Epithelial cell of esophagus (primary cell): ENCODE results near the gene HSPG2.

Experiments
- DNase-seq: peaks from one replicate; pipeline ENCODE4 v3.0.0; 2010; ENCODE audit warnings: low read depth
- H3K4me3 ChIP-seq: 2 replicates; pipeline ENCODE4 v1.5.1; 2011; ENCODE audit warnings: mild to moderate bottlenecking, low read length, control low read depth
- CTCF ChIP-seq: IDR thresholded peaks from 2 replicates; pipeline ENCODE4 v1.5.1; 2011; ENCODE audit warnings: low read depth, mild to moderate bottlenecking, low read length, control low read depth, inconsistent platforms; ENCODE audit not compliant: insufficient read depth; ENCODE audit errors: missing control alignments

Gene HSPG2

GRCh38 chr1:21914880-21915640 lies 22.1 kb downstream of the HSPG2 start:
- no peak for TF ChIP-seq CTCF

GRCh38 chr1:21914450-21914849 lies 22.7 kb downstream of the HSPG2 start:
- no peak for TF ChIP-seq CTCF
- no peak for DNase-seq
- no peak overlapping the region for H3K4me3 ChIP-seq

More at GRCh38 chr1:21914880-21915640, 22.1 kb downstream of the HSPG2 start:
- no peak overlapping the region for H3K4me3 ChIP-seq
- DNase-seq, result no peak

GRCh38 chr1:21913763-21914162 lies 23.3 kb downstream of the HSPG2 start:
- no peak for TF ChIP-seq CTCF
- no peak for DNase-seq
- H3K4me3 ChIP-seq, result no peak overlapping the region

GRCh38 chr1:21913258-21913657 lies 23.9 kb downstream of the HSPG2 start:
- DNase-seq, result no peak
- H3K4me3 ChIP-seq, result no peak overlapping the region
- TF ChIP-seq CTCF, result no peak

- no peak for TF ChIP-seq CTCF
- no peak for DNase-seq
- no peak overlapping the region for H3K4me3 ChIP-seq
Observed at GRCh38 chr1:21912038-21912758, 24.9 kb downstream of the HSPG2 start.

- no peak overlapping the region for H3K4me3 ChIP-seq
- no peak for DNase-seq
- no peak for TF ChIP-seq CTCF
Observed at GRCh38 chr1:21911205-21912001, 25.7 kb downstream of the HSPG2 start.
